ENCODE results near the gene USP7.

The USP7 gene

DNA sequence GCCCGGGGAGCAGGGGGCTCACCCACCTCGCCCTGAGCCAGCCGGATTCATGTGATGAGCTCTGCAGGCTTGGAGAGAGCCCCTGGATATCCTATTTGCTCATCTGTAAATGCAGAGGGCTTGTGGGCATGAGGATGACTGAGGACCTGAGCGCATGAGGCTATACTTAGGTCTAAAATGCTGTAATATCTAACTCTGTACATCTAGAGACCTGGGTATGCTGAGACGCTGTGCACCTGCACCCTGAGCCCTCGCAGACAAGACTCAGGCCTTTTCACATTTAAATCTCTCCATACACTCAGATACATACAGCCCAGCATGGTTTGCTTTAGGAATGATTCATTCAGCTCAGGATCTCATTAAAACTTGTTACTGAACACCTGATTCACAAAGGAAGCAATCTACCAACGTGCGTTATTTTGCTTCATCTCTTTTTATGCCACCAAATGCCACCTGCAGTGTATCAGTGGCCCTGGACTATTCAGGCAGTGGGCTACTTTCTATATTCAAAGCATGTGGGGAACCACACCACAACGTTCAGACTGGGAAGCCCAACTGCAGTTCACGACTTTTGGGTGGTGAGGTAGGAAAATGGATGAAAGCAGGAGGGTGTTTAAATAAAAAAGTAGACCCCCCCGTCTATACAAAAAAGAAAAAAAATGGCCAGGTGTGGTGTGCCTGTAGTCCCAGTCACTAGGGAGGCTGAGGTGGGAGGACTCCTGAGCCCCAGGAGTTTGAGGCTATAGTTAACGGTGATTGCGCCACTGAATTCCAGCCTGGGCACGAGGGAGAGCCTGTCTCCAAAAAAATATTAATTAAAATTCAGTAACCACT lies 12.0 kb downstream of the USP7 start:
- no peak for DNase-seq

DNA sequence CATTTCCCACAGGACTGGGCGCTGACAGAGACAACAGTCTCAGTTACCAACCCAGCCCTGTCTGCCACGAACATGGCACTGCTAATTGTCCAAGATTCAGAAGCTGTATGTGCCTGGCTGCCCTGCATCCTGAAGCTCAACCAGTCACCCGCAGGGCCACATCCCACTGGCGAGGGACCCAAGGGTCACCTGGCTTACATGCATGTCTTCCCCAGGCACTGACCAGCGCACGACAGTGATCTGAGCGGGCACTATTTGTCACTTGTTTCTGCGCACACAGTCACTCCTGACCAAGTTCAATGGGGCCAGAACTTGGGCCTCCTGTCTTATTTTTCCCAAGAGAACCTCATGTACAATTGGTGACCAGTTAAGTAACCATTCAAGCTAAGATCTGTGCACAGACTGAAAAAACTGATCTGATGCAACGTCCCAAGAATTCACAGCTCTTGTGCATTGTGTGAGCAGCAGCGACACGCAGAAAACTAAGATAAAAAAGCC lies 13.1 kb downstream of the USP7 start:
- no peak for DNase-seq

DNA sequence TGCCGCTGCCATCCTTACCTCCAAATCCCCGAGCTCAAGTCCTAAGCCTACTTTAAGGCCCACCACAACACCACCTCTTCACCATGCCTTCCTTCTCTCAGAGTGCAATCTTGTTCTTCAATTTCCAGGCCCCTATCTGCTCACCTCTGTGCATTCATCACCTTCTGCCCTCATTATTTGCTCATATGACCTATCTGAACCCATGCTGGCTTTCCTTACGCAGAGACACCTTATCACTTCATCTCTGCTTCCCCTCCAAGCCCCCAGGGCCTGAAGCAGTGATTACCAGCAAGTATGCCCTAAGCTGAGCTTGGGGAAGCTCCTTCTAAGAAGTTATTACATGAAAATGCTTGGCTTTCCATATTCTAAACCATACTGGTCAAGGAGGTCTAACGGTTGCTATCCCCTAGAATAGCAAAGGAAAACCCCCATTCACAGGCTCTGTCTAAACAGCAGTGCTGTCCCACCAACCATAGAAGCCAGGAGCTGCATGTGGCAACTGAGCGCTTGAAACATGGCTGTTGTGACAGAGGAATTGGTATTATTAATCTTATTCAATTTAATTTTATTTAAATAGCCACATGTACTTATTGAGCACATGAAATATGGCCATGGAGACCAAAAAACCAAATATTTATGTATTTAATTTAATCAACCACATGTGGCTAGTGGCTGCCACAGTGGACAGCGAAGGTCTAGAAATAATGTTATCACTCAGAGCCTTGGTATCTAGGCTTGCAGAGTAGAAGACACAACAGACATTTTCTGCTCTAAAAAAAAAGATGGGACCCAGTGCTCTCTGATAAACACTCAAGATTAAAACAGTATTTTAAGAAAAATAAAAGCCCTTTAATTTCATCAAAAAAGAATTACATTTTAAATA lies 13.9 kb downstream of the USP7 start:
- no peak for DNase-seq

DNA sequence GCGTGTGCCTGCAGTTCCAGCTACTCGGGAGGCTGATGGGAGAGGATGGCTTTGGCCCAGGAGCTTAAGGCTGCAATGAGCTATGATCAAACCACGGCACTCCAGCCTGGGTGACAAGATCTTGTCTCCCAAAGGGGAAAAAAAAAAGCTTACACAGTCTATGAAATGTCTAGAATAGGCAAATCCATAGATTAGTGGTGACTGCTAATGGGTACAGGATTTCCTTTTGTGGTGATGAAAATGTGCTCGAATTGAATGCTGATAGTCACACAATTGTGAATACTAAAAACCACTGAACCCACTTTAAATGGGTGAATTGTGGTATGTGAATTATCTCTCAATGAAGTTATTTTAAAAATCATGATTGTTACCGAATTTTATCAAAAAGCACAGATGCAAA lies 14.9 kb downstream of the USP7 start:
- DNase-seq = no peak

DNA sequence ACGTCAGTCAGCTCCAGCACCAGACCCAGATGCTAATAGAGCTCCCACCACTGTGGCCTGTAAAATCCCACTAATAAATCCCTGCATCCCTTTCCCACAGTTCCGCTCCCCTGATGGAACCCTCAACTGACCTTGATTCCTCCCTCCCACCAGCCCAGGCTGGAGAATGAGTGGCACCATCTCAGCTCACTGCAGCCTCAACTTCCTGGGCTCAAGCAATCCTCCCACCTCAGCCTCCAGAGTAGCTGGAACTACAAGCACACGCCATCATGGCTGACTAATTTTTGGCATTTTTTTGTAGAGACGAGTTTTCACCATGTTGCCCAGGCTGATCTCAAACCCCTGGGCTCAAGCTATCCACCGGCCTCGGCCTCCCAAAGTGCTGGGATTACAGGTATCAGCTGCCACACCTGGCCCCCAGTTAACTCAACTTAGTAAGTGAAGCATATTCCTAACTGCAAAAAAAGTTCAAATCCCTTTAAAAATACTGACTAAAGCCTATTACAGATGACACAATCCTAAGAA lies 15.6 kb downstream of the USP7 start:
- no peak for DNase-seq

DNA sequence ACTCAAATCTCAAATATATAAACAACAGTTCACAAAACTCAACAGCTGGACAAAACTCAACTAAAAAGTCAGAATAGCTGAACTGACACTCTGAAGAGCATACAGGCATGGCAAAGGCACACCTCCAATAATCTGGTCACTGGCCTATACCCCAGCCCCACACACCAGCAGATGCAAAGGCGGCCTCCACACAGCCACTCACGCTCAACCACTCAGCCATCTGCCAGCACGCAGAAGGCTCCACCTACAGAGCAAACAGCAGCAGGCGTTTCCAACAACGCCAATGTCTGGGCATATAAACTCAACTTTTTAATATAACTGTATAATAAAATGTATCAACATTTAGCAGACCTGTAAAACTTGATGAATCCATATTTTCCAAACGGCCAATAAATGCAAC lies 17.2 kb downstream of the USP7 start:
- DNase-seq = no peak

DNA sequence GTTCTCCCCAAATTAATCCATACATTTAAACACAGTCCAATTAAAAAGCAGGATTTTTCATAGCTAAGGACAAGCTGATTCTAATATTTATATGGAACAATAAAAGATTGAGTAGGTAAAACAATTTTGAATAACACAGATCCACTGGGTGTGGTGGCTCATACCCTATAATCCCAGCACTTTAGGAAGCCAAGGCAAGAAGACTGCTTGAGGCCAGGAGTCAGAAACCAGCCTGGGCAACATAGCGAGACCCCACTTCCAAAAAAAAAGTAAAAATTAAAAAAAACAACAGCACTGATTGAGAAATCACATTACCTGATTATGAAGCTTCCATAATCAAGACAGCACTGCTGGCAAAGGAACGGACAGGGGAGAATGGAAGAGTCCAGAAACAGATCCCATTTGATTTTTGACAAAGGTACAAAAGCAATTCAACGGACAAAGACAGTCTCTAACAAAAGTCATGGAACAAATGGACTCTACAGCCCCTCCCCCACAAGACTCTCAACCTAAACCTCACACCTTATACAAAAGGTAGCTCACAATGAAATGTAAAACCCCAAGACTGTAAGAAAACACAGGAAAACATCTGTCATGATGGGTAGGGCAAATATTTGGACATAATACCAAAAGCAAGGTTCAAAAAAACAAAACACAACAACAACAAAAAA lies 17.9 kb downstream of the USP7 start:
- DNase-seq = no peak

DNA sequence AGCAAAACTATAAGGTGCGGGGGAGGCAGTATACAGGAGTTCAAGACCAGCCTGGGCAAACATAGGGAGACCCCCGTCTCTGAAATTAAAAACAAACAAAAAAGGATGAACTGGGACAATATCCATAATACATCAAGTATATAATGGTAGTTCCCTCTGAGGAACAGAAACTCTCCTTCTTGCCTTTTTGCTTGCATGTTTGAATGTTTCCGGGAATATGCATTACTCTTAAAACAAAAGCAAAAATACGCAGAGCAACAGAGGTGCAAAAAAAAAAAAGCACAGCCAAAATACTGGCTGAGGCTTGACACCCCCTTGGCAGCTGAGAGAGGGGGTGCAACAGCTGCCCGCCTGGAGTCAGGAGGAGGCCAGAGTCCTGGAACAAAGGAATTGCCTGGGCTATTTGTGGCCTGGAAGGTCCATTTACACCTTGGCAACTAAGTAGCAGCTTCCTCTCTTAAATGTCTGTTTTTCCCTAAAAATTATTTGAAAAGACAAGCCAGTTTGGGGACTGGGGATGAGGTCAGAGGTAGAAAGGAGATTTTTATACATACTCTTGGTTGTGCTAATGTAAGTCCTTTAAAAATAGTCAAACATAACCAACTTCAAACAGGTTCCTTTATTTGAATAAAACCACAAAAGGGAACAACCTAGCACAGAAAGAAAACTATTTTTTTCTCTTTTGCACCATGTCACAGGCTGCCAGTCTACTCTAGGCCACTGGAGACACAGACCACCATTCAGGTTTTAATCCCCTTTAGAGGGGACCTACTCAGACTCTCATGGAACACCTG lies 19.5 kb downstream of the USP7 start:
- DNase-seq = no peak

DNA sequence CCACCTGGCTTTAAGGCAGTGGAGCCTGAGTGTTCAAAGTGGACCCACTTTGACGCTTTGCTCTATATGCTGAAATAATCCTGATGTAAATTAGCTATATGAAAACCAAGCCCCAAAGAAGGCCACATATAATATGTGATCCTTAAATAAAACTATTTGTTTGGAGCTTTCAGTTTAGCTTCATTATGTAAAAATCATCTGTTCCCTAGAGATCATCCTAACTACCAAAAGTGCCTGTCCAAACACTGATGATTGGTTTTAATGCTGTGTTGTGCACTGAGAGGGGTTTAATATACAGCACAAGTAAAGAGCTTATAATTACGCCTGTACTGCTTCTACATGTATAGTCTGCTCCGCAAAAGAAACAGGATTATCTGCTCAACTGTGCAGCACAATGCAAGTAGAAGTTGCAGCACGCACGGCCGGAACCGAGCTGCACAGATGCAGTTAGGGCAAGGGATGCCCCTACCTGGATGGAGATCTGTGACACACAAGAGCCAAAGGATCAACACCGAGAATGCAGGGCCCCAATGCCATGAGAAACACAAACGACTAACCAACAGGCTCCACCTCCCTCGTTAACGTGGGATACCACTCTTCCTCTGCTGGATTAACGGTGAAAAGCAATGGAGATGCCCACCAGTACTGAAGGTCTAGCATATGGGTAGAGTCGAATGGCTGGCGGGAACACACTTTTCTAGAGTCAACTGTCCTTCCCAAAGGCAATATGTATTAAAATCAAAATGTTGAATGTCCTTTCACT lies 20.5 kb downstream of the USP7 start:
- no peak for DNase-seq

DNA sequence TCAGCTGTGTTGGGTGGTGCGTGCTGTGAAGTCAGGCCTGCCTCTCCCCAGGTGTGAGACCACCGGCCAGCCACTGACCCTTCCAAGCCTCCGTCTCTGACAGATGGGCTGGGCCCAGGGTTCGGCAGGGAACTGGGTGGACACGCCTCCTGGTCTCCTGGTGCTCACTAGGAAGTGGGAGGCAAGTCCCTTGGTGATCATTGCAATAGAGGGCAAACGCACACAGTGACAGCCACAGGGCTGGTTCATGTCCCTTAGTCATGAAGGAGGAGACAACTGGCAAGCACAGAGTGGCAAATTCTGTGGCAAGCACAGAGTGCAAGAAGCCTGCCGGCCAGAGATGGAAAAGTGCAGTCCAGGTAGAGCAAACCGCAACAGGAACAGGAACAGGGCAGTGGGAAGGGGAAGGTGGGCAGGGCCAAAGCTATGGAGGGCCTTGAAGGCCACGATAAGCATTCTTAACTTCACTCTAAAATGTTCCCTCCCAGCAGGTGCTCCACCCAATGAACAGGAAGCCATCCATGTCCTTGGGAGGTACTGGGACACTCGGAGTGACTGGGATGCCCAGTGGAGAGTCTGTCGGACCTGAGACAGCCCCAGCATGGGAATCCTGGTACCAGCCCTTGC lies 21.9 kb downstream of the USP7 start:
- no peak for DNase-seq

DNA sequence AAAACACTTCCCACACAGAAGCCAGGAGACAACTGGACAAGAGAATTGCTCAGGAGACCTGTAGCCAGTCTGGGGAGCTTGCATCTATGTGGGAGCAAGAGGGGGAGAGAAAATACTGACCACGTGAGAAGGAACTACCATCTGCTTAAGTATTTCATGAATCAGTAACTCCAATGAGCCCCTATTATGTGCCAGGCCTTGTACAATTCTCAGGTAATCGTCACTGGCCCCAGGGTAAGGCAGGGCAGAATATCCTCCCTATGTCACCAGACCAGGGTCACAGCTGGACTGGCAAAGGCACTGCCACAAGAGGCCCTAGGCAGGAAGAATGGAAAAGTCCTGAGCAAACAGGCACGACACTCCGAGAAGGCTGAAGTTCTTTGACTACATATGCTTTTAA lies 25.9 kb downstream of the USP7 start:
- no peak for DNase-seq

DNA sequence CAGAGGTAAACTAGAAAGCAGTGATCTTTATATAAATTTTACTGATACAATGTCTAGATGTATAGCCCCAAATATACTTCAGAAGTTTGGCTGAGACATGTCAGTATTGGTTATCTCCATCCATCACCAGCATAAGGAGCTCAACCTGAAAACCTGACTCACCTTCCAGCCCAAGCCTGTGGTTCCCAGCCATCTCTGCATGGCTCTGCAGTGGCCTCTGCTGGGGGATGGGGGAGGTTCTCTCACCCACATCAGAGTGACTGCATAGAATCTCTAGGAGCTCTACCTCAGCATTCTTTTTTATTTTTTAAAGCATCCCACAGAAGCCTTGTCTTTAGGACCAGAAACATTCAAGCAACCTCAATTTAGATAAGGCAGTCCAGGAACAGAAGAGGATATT lies 27.3 kb downstream of the USP7 start:
- peak; percentile 9 to 14 for DNase-seq

DNA sequence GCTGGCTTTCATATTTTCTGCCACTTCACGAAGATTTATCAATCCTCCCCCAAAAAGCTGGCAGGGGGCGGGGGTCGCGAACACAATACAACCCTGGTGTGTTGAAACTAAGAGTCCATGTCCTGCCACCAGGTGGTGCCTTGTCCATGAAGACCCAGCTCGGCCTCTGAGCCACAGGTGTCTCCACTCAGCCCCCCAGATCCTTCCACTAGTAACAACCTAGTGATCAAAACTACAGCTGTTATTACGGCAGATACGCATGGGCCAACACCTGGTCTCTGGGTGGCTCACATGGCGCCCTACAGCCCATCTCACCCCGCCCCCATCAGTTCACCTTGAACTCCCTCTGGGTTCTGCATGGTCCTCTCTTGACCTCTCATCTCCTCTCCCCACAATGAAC lies 27.7 kb downstream of the USP7 start:
- DNase-seq = no peak

DNA sequence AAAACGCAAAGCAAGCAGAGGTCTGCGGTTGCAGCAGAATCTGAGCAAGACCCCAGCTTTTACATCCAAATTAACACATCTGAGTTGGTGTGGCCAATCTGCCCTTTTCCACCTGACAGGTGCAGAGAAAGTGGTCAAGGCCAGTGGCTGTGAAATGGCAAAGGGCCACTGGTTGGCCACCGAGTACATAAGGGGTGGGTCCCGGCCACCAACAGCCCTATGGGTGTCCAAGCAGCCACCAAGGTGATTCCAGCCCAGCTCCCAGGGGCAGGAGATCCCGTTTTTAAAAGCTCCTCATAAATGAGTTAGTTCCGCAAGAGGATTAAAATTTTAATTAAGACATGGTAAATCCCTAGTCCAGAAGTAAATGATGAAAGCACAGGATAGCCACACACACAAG lies 29.1 kb downstream of the USP7 start:
- no peak for DNase-seq

DNA sequence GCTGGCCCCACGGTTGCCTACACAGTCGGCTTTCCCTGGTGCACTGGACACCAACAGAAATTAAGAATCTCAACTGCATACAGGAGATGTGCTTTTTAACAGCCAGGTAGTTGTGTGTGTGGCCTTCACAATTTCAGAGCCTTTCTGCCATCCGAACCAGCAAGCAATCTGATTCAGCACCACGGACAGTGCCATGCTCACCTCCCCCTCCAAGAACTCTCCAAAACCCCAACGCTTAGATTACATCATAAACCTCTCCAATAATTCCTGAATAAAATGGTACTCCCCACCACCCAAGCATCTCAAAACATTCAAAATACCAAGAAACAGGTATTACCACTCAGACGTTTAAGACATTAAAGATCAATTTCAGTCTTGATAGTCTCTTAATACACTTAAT lies 31.8 kb downstream of the USP7 start:
- DNase-seq = no peak

DNA sequence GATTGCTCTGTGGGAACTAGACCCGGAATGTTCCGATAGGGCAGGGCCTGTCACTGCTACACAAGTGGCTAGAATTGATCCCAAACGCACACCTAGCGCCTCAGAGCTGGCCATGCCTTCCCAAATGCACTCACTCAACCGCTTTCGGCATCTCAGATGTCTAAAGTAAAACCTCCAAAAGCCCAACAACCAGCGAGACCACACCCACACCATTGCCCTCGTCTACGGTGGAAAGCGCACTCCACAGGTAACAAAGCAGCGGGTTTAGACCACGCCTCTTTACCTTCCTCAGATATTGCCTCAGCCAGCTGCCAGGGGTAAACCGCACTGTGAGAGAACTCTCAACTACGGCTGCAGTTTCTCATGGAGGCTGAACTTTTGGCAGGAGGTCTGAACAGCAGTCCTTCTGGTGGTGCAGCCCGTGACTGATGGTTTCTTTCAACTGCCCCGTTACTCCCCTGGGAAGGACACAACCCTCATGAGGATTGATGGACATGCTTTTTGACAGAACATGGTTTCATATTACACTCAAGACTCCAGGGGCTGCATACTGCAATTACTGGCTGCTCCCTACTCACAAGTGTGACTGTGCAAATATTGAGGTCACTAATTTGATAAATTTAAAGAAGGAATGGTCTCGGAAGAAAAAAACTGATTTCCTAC lies 34.5 kb downstream of the USP7 start:
- DNase-seq = no peak

DNA sequence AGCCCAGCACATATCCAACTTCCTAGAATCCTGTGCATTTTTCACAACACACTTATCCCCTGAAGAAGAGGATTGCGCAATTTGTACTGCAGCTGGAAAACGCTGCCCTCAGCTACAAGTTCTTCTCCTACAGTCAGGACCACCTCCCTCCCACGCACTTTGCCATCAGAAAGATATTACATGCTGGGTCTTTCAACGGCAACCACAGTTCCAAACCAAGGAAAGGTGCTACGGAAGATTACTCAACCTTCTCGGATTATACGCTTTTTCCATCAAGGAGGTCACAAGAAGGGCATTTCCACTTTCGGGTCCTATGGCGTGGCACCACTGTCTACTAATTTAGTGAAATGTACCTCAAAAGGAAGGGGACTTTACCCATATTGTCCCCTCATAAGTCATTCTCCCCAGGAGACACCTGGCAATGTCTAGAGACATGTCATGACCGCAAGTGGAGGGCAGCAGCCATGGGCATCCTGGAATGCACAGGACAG lies 35.2 kb downstream of the USP7 start:
- no peak for DNase-seq

DNA sequence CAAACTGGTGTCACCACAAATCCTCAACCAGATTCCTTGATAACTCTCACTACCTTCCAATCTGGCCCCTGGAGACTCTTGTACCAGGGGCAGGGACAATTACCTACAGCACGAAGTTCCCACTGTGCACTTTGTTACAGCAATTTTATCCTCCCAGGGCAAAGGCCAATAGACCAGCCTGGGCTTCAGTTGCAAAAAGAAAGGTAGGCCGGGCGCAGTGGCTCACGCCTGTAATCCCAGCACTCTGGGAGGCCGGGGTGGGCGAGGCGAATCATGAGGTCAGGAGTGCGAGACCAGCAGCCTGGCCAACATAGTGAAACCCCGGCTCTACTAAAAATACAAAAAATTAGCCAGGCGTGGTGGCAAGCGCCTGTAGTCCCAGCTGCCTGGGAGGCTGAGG lies 36.9 kb downstream of the USP7 start:
- DNase-seq = no peak

DNA sequence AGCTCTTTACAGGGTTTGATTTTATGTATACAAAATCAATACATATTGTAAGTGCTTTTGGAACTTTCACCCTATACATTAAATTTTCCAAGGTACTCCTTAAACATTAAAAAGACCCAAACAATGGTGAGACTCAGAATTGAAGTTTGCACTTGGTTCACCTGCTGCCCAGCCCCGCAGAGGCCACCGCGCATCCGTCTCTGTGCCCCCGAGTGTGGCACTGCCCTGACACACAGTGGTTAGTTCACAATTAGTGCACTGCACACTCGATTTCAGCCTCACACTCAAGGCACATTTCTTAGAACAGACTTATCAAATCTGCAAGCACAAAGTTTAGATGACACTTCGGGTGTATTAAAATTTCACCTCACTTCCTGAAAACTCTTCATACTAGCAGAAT lies 38.3 kb downstream of the USP7 start:
- DNase-seq = no peak

DNA sequence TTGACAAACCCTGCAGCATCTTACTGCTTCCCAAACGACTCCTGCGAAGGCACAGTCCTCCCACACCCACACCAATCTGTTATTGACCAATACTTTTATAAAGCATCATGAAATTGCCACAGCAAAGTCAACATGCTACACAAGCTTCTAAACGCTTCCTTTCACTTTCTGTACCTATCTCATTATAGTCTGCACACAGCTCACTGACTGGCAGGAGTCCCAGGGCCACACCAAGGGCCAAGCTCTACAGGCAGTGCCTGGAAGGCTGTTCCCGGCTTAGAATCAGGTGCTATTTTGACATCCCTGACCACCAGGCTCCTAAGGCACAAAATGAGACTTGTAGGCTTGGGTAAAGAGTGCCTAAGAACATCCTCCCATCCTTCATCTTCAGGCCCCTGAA lies 39.5 kb downstream of the USP7 start:
- no peak for DNase-seq

Measured in SW 1271 (cell line).